Activated naive CD8-positive, alpha-beta T cell treated with anti-CD3 and anti-CD28 coated beads, Interleukin-2, amount 10 ng/mL, durations not matched to agents 7 days and 5 days (primary cell): Measurements from ENCODE around the gene GAS6. TPM values are rescaled to one million over a fixed set of nuclear protein-coding genes. Genes with fewer than 3 reads are reported as not detected.

ENCODE experiments used
- ATAC-seq: fragments of 150-1000 bp; cut with Tn5 transposase; one replicate; pipeline ENCODE4 v1.10.0; 2021; ENCODE audit warnings: low read depth, moderate library complexity
- POLR2A ChIA-PET: fragments of 350-600 bp; sonication (Branson Sonifier 250); formaldehyde crosslinking; loops from one replicate; lab custom pipeline; 2021; ENCODE audit warnings: antibody characterized with exemption; lab: Charles Lee
- DNase-seq: peaks from one replicate; pipeline ENCODE4 v3.0.0; 2021
- H3K27ac Mint-ChIP-seq: one replicate; pipeline ENCODE4 v1.8.0; 2022; ENCODE audit warnings: mild to moderate bottlenecking, mixed read lengths
- H3K27me3 Mint-ChIP-seq: one replicate; pipeline ENCODE4 v1.8.0; 2022; ENCODE audit warnings: mild to moderate bottlenecking, moderate library complexity, mixed read lengths
- H3K36me3 Mint-ChIP-seq: one replicate; pipeline ENCODE4 v1.8.0; 2021; ENCODE audit warnings: mild to moderate bottlenecking, mixed read lengths
- H3K4me1 Mint-ChIP-seq: one replicate; pipeline ENCODE4 v1.8.0; 2021; ENCODE audit warnings: mixed read lengths
- H3K4me3 Mint-ChIP-seq: one replicate; pipeline ENCODE4 v1.8.0; 2022; ENCODE audit warnings: mild to moderate bottlenecking, moderate library complexity, mixed read lengths
- H3K9me3 Mint-ChIP-seq: one replicate; pipeline ENCODE4 v1.8.0; 2021; ENCODE audit warnings: mixed read lengths
- total RNA-seq, 2 experiments: library from RNA; stranded (reverse); gene quantifications; one replicate each; pipeline ENCODE4 v1.2.3, GENCODE V29; 2021

GAS6 gene
- total RNA-seq, 2 experiments from 2014 or later, result 2.1 to 2.6 TPM

- ATAC-seq (no peak), DNase-seq (no peak)
- no peaks in the 10 kb centered on the region for H3K4me1 Mint-ChIP-seq
- H3K27me3 Mint-ChIP-seq, result no peaks in the 10 kb centered on the region
- H3K27ac Mint-ChIP-seq, result no peak overlapping the region
- no peaks in the 10 kb centered on the region for H3K36me3 Mint-ChIP-seq
- POLR2A ChIA-PET, result no interaction called here
- H3K9me3 Mint-ChIP-seq, result no peaks in the 10 kb centered on the region
- H3K4me3 Mint-ChIP-seq, result no peak overlapping the region
These were observed 53.9 kb downstream of the GAS6 start for GRCh38 chr13:113809934-113810333.

GRCh38 chr13:113808058-113808834 is 55.6 kb downstream of the GAS6 start:
- no peaks in the 10 kb centered on the region for H3K4me1 Mint-ChIP-seq
- no peak overlapping the region for H3K27ac Mint-ChIP-seq
- POLR2A ChIA-PET, result no interaction called here
- no peaks in the 10 kb centered on the region for H3K27me3 Mint-ChIP-seq
- ATAC-seq, result no peak
- no peak for DNase-seq
- H3K36me3 Mint-ChIP-seq, result no peaks in the 10 kb centered on the region
- H3K4me3 Mint-ChIP-seq, result no peak overlapping the region
- H3K9me3 Mint-ChIP-seq, result no peaks in the 10 kb centered on the region

- H3K4me1 Mint-ChIP-seq, result no peaks in the 10 kb centered on the region
- ATAC-seq (no peak), DNase-seq (no peak)
- no peaks in the 10 kb centered on the region for H3K9me3 Mint-ChIP-seq
- H3K4me3 Mint-ChIP-seq, result no peak overlapping the region
- POLR2A ChIA-PET, result no interaction called here
- H3K27ac Mint-ChIP-seq, result no peak overlapping the region
- H3K36me3 Mint-ChIP-seq, result no peaks in the 10 kb centered on the region
- H3K27me3 Mint-ChIP-seq, result no peaks in the 10 kb centered on the region
These were observed 57.4 kb downstream of the GAS6 start for GRCh38 chr13:113806526-113806925.

GRCh38 chr13:113806104-113806471 is 57.8 kb downstream of the GAS6 start:
- Mint-ChIP-seq H3K4me3 (no peak overlapping the region), H3K27ac (no peak overlapping the region), H3K36me3 (no peaks in the 10 kb centered on the region), H3K4me1 (no peaks in the 10 kb centered on the region), H3K27me3 (no peaks in the 10 kb centered on the region), H3K9me3 (no peaks in the 10 kb centered on the region)
- ATAC-seq (no peak), DNase-seq (no peak)
- POLR2A ChIA-PET, result no interaction called here

- Mint-ChIP-seq H3K4me1 (no peaks in the 10 kb centered on the region), H3K36me3 (no peaks in the 10 kb centered on the region), H3K27ac (no peak overlapping the region), H3K4me3 (no peak overlapping the region), H3K27me3 (no peaks in the 10 kb centered on the region), H3K9me3 (no peaks in the 10 kb centered on the region)
- ATAC-seq (no peak), DNase-seq (no peak)
- POLR2A ChIA-PET, result no interaction called here
These were observed 58.3 kb downstream of the GAS6 start for GRCh38 chr13:113805431-113806103.

GRCh38 chr13:113804703-113805430 is 59.0 kb downstream of the GAS6 start:
- ATAC-seq (no peak), DNase-seq (no peak)
- Mint-ChIP-seq H3K27ac (no peak overlapping the region), H3K27me3 (no peaks in the 10 kb centered on the region), H3K36me3 (no peaks in the 10 kb centered on the region), H3K4me3 (no peak overlapping the region), H3K4me1 (no peaks in the 10 kb centered on the region), H3K9me3 (no peaks in the 10 kb centered on the region)
- POLR2A ChIA-PET, result no interaction called here

- H3K4me3 Mint-ChIP-seq, result no peak overlapping the region
- POLR2A ChIA-PET, result no interaction called here
- ATAC-seq, result no peak
These were observed 59.7 kb downstream of the GAS6 start for GRCh38 chr13:113804017-113804702.

GRCh38 chr13:113803409-113804016 is 60.4 kb downstream of the GAS6 start:
- H3K36me3 Mint-ChIP-seq, result no peaks in the 10 kb centered on the region
- ATAC-seq (no peak), DNase-seq (no peak)
- H3K27me3 Mint-ChIP-seq, result no peaks in the 10 kb centered on the region
- POLR2A ChIA-PET, result no interaction called here
- H3K9me3 Mint-ChIP-seq, result no peaks in the 10 kb centered on the region
- H3K27ac Mint-ChIP-seq, result no peak overlapping the region
- H3K4me3 Mint-ChIP-seq, result no peak overlapping the region
- no peaks in the 10 kb centered on the region for H3K4me1 Mint-ChIP-seq

More at GRCh38 chr13:113804017-113804702, 59.7 kb downstream of the GAS6 start:
- Mint-ChIP-seq H3K27me3 (no peaks in the 10 kb centered on the region), H3K4me1 (no peaks in the 10 kb centered on the region), H3K36me3 (no peaks in the 10 kb centered on the region), H3K9me3 (no peaks in the 10 kb centered on the region), H3K27ac (no peak overlapping the region)
- no peak for DNase-seq

GRCh38 chr13:113802761-113803160 is 61.1 kb downstream of the GAS6 start:
- POLR2A ChIA-PET, result no interaction called here
- no peaks in the 10 kb centered on the region for H3K36me3 Mint-ChIP-seq
- no peak overlapping the region for H3K4me3 Mint-ChIP-seq
- ATAC-seq (no peak), DNase-seq (no peak)
- H3K27ac Mint-ChIP-seq, result no peak overlapping the region
- H3K27me3 Mint-ChIP-seq, result no peaks in the 10 kb centered on the region
- no peaks in the 10 kb centered on the region for H3K4me1 Mint-ChIP-seq
- H3K9me3 Mint-ChIP-seq, result no peaks in the 10 kb centered on the region

GRCh38 chr13:113802090-113802531 is 61.8 kb downstream of the GAS6 start:
- H3K27ac Mint-ChIP-seq, result no peak overlapping the region
- no peaks in the 10 kb centered on the region for H3K27me3 Mint-ChIP-seq
- DNase-seq (no peak), ATAC-seq (no peak)
- H3K4me1 Mint-ChIP-seq, result no peaks in the 10 kb centered on the region
- no peaks in the 10 kb centered on the region for H3K9me3 Mint-ChIP-seq
- H3K36me3 Mint-ChIP-seq, result no peaks in the 10 kb centered on the region
- no peak overlapping the region for H3K4me3 Mint-ChIP-seq
- POLR2A ChIA-PET, result no interaction called here

GRCh38 chr13:113801289-113801961 is 62.5 kb downstream of the GAS6 start:
- H3K4me3 Mint-ChIP-seq, result no peak overlapping the region
- no peaks in the 10 kb centered on the region for H3K36me3 Mint-ChIP-seq
- H3K4me1 Mint-ChIP-seq, result no peaks in the 10 kb centered on the region
- H3K27ac Mint-ChIP-seq, result no peak overlapping the region
- POLR2A ChIA-PET, result no interaction called here
- no peaks in the 10 kb centered on the region for H3K9me3 Mint-ChIP-seq
- no peak for DNase-seq
- no peaks in the 10 kb centered on the region for H3K27me3 Mint-ChIP-seq
- no peak for ATAC-seq

- no peak for DNase-seq
- H3K4me1 Mint-ChIP-seq, result no peaks in the 10 kb centered on the region
- H3K9me3 Mint-ChIP-seq, result no peaks in the 10 kb centered on the region
- H3K4me3 Mint-ChIP-seq, result no peak overlapping the region
- POLR2A ChIA-PET, result no interaction called here
- no peaks in the 10 kb centered on the region for H3K36me3 Mint-ChIP-seq
- H3K27me3 Mint-ChIP-seq, result no peaks in the 10 kb centered on the region
- no peak overlapping the region for H3K27ac Mint-ChIP-seq
- ATAC-seq, result no peak
These were observed 63.3 kb downstream of the GAS6 start for GRCh38 chr13:113800576-113800926.
